ENCODE measurements around the gene DPM1.
"Not testable (repeated sequence)": the region's sequence is repeated elsewhere in the genome, so short reads cannot be mapped to it uniquely, and the experiment has no call there.

DPM1 gene

GRCh38 chr20:50987493-50988210 lies 29.3 kb upstream of the DPM1 start:
- TF ChIP-seq CTCF (IDR thresholded peaks at IDR 0.05; ENCODE audit: extremely low read depth, missing control alignments) = peak; percentile 57
- peak; percentile 80 for DNase-seq (ENCODE audit: low spot score)

GRCh38 chr20:50983321-50983720 lies 25.0 kb upstream of the DPM1 start:
- TF ChIP-seq CTCF (IDR thresholded peaks at IDR 0.05; ENCODE audit: extremely low read depth, missing control alignments) = no peak
- no peak for DNase-seq (ENCODE audit: low spot score)

GRCh38 chr20:50982363-50982762 lies 24.0 kb upstream of the DPM1 start:
- DNase-seq (ENCODE audit: low spot score) = no peak
- no peak for TF ChIP-seq CTCF (IDR thresholded peaks at IDR 0.05; ENCODE audit: extremely low read depth, missing control alignments)

GRCh38 chr20:50981714-50982048 lies 23.3 kb upstream of the DPM1 start:
- DNase-seq (ENCODE audit: low spot score) = no peak
- TF ChIP-seq CTCF (IDR thresholded peaks at IDR 0.05; ENCODE audit: extremely low read depth, missing control alignments) = no peak

GRCh38 chr20:50980851-50981713 lies 22.8 kb upstream of the DPM1 start:
- TF ChIP-seq CTCF (IDR thresholded peaks at IDR 0.05; ENCODE audit: extremely low read depth, missing control alignments) = peak; percentile 82
- DNase-seq (ENCODE audit: low spot score) = peak; percentile 67

- no peak for DNase-seq (ENCODE audit: low spot score)
Measured at GRCh38 chr20:50980071-50980681, 21.8 kb upstream of the DPM1 start.

GRCh38 chr20:50978533-50978932 lies 20.2 kb upstream of the DPM1 start:
- not testable (repeated sequence) for DNase-seq (ENCODE audit: low spot score)

More at GRCh38 chr20:50980071-50980681, 21.8 kb upstream of the DPM1 start:
- no peak for TF ChIP-seq CTCF (IDR thresholded peaks at IDR 0.05; ENCODE audit: extremely low read depth, missing control alignments)
